OCI-LY7 (cell line): ENCODE results near the gene FUBP3. TPM values are rescaled to one million over a fixed set of nuclear protein-coding genes. Genes with fewer than 3 reads are reported as not detected.

Experiments used
- BruUV-seq: library from RNA; stranded (reverse); fragments of 400-500 nt; replicated peaks from 2 replicates; lab custom pipeline; 2021; lab: Mats Ljungman, UMichigan
- CTCF ChIA-PET: fragments of 300-600 bp; sonication (Branson Sonifier 250); formaldehyde crosslinking; loops from one replicate; lab custom pipeline; 2022; ENCODE audit warnings: antibody characterized with exemption; ENCODE audit not compliant: unreplicated experiment; lab: Charles Lee
- POLR2A ChIA-PET: fragments of 300-600 bp; sonication (Branson Sonifier 250); formaldehyde crosslinking; loops from one replicate; lab custom pipeline; 2022; ENCODE audit warnings: antibody characterized with exemption; lab: Charles Lee
- DNase-seq: peaks from one replicate; pipeline ENCODE4 v3.0.0-alpha.2; 2015; ENCODE audit warnings: low spot score
- H2AFZ ChIP-seq: fragments of 200-600 bp; sonication (generic), shearing (Covaris generic); 2 replicates; pipeline ENCODE4 v1.6.1; 2014; ENCODE audit warnings: mild to moderate bottlenecking, antibody characterized with exemption, low read length, moderate library complexity
- H3K27ac ChIP-seq: fragments of 200-600 bp; sonication (generic); 2 replicates; pipeline ENCODE4 v1.5.1; 2014; ENCODE audit warnings: mixed run types, low read depth, mild to moderate bottlenecking, moderate library complexity, low read length, inconsistent platforms; ENCODE audit not compliant: poor library complexity, severe bottlenecking
- H3K36me3 ChIP-seq: fragments of 200-600 bp; sonication (generic); 2 replicates; pipeline ENCODE4 v1.6.1; 2014; ENCODE audit warnings: mild to moderate bottlenecking, antibody characterized with exemption, low read length, moderate library complexity, mixed read lengths; ENCODE audit not compliant: insufficient read depth
- H3K4me1 ChIP-seq: fragments of 200-600 bp; sonication (generic); 2 replicates; pipeline ENCODE4 v1.5.1; 2014; ENCODE audit warnings: mild to moderate bottlenecking, low read length; ENCODE audit not compliant: insufficient read depth, poor library complexity, severe bottlenecking
- H3K4me2 ChIP-seq: fragments of 200-600 bp; sonication (generic); 2 replicates; pipeline ENCODE4 v1.6.1; 2014; ENCODE audit warnings: mild to moderate bottlenecking, low read length
- H3K4me3 ChIP-seq: fragments of 200-600 bp; sonication (generic); 2 replicates; pipeline ENCODE4 v1.5.1; 2014; ENCODE audit warnings: mild to moderate bottlenecking, low read depth, low read length; ENCODE audit not compliant: poor library complexity, severe bottlenecking
- H3K79me2 ChIP-seq: fragments of 200-600 bp; sonication (generic); 2 replicates; pipeline ENCODE4 v1.6.1; 2016; ENCODE audit warnings: low read depth, mild to moderate bottlenecking, low read length, moderate library complexity, mixed read lengths; ENCODE audit not compliant: insufficient read depth
- H3K9me2 ChIP-seq: fragments of 200-600 bp; sonication (generic); 2 replicates; pipeline ENCODE4 v1.6.1; 2016; ENCODE audit warnings: mild to moderate bottlenecking, low read length, mixed read lengths; ENCODE audit not compliant: insufficient read depth
- H3K9me3 ChIP-seq: fragments of 200-600 bp; sonication (generic); 2 replicates; pipeline ENCODE4 v1.6.1; 2014; ENCODE audit warnings: mild to moderate bottlenecking, mixed run types, low read length, mixed read lengths
- H4K20me1 ChIP-seq: fragments of 200-600 bp; sonication (generic); 2 replicates; pipeline ENCODE4 v1.6.1; 2014; ENCODE audit warnings: mild to moderate bottlenecking, antibody characterized with exemption, low read length, moderate library complexity, mixed read lengths; ENCODE audit not compliant: insufficient read depth
- EZH2phosphoT487 ChIP-seq: fragments of 200-600 bp; sonication (generic); IDR thresholded peaks from 2 replicates; pipeline ENCODE4 v1.6.1; 2018; ENCODE audit warnings: low read depth, borderline replicate concordance, mild to moderate bottlenecking, mixed run types, antibody characterized with exemption, low read length, moderate library complexity, mixed read lengths
- intact Hi-C: fragments of 100-400 bp; cut with micrococcal nuclease; formaldehyde crosslinking; loops from one replicate; pipeline ENCODE4 v1.10.0; 2022; ENCODE audit not compliant: unreplicated experiment
- total RNA-seq, 2 experiments: library from RNA; depleted of rRNA in 1 of 2; stranded (reverse); fragments of >200 nt in 1 of 2; shearing (Covaris generic) in 1 of 2; gene quantifications; 2 replicates each; pipeline ENCODE4 v1.2.3, GENCODE V29; 2014 to 2022
- TF ChIP-seq, protein P1 (sequence below): fragments of 200-600 bp; sonication (generic); conservative IDR thresholded peaks from 2 replicates; pipeline ENCODE4 v1.5.1; 2014; ENCODE audit warnings: mild to moderate bottlenecking, antibody characterized with exemption, low read length, moderate library complexity, mixed read lengths

Gene FUBP3
- total RNA-seq, 2 experiments from 2014 or later: 62.3 to 78.3 TPM

DNA sequence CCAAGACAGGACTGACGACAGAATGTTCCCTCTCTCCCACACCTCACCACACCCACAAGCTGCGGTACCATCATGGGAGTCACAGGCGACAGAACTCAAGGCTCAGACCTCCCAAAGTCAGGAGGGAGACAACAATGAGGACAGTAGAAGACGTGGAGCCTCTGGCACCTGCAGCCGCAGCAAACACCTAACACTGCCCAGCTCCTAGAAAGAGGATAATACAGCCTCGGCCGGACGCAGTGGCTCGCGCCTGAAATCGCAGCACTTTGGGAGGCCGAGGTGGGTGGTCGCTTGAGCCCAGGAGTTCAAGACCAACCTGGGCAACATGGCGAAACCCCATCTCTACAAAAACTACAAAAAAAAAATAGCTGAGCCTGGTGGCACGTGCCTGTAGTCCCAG lies 71.8 kb downstream of the FUBP3 start:
- CTCF ChIA-PET: no interaction called here

DNA sequence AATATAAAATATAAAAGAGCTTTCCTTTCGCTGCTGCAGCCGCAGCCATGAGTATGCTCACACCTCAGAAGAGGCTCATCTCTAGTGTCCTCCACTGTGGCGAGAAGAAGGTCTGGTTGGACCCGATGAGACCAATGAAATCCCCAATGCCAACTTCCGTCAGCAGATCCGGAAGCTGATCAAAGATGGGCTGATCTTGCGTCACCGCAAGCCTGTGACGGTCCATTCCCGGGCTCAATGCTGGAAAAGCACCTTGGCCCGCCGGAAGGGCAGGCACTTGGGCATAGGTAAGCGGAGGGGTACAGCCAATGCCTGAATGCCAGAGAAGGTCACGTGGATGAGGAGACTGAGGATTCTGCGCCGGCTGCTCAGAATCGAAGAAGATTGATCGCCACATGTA lies 72.4 kb downstream of the FUBP3 start:
- CTCF ChIA-PET: no interaction called here
- POLR2A ChIA-PET: interaction anchor here (0.6 to 0.8 kb wide), 2 partner anchors 41 to 901 kb away, joined by 3 to 5 read pairs; partner anchors contain the start of gene EXOSC2

More for the DNA sequence above, 71.8 kb downstream of the FUBP3 start:
- H3K4me2 ChIP-seq: no peak overlapping the region
- no peaks in the 10 kb centered on the region for H3K9me2 ChIP-seq
- no peaks in the 10 kb centered on the region for H3K79me2 ChIP-seq
- BruUV-seq: no TSS peak
- no peak overlapping the region for H3K4me3 ChIP-seq
- H3K27ac ChIP-seq: no peak overlapping the region
- TF ChIP-seq, protein P1, sequence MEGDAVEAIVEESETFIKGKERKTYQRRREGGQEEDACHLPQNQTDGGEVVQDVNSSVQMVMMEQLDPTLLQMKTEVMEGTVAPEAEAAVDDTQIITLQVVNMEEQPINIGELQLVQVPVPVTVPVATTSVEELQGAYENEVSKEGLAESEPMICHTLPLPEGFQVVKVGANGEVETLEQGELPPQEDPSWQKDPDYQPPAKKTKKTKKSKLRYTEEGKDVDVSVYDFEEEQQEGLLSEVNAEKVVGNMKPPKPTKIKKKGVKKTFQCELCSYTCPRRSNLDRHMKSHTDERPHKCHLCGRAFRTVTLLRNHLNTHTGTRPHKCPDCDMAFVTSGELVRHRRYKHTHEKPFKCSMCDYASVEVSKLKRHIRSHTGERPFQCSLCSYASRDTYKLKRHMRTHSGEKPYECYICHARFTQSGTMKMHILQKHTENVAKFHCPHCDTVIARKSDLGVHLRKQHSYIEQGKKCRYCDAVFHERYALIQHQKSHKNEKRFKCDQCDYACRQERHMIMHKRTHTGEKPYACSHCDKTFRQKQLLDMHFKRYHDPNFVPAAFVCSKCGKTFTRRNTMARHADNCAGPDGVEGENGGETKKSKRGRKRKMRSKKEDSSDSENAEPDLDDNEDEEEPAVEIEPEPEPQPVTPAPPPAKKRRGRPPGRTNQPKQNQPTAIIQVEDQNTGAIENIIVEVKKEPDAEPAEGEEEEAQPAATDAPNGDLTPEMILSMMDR: no peak
- no peak for TF ChIP-seq EZH2phosphoT487
- no peaks in the 10 kb centered on the region for H3K4me1 ChIP-seq
- H3K9me3 ChIP-seq: no peaks in the 10 kb centered on the region
- intact Hi-C loops: no loop called here
- no peak for DNase-seq
- H4K20me1 ChIP-seq: no peaks in the 10 kb centered on the region
- no peak overlapping the region for H2AFZ ChIP-seq
- POLR2A ChIA-PET: interaction anchor here (0.6 to 0.7 kb wide), 3 partner anchors 301 to 902 kb away, joined by 3 to 5 read pairs (median 3); no protein-coding TSS in a partner anchor
- no peaks in the 10 kb centered on the region for H3K36me3 ChIP-seq

DNA sequence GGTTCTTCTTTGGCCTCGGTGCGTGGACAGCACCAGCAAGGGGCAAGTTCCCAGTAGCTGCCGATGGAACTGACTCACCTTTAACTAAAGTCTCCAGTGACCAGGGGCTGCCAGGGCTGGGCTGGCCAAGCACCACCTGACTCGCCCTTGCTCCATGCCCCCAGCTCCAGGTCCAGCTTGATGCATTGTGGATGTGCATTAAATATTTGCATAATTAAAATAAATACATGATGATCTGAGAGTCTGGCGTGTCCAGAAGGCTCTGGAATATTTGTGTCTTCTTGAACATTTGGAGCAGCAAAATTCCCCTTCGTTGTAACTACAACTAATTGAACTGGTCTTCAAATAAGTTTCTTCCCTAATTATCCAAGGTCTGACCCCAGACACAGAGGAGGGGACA lies 75.5 kb downstream of the FUBP3 start:
- CTCF ChIA-PET: no interaction called here
- no peaks in the 10 kb centered on the region; the same call in 1 of the 2 replicates for H4K20me1 ChIP-seq
- BruUV-seq: no TSS peak

More for the DNA sequence above, 72.4 kb downstream of the FUBP3 start:
- Histone ChIP-seq H3K4me1 (no peaks in the 10 kb centered on the region), H3K36me3 (no peaks in the 10 kb centered on the region), H3K4me3 (no peak overlapping the region), H3K9me3 (no peaks in the 10 kb centered on the region), H3K4me2 (no peak overlapping the region), H2AFZ (no peak overlapping the region), H3K9me2 (no peaks in the 10 kb centered on the region), H3K27ac (no peak overlapping the region), H4K20me1 (no peaks in the 10 kb centered on the region), H3K79me2 (no peaks in the 10 kb centered on the region)
- TF ChIP-seq EZH2phosphoT487: no peak
- TF ChIP-seq, protein P1: no peak
- no peak for DNase-seq
- no TSS peak for BruUV-seq
- intact Hi-C loops: no loop called here

More for the DNA sequence above, 75.5 kb downstream of the FUBP3 start:
- Histone ChIP-seq H3K27ac (no peak overlapping the region), H3K4me3 (no peak overlapping the region), H2AFZ (no peak overlapping the region), H3K79me2 (no peaks in the 10 kb centered on the region), H3K9me2 (no peaks in the 10 kb centered on the region), H3K4me2 (no peak overlapping the region), H3K36me3 (no peaks in the 10 kb centered on the region), H3K4me1 (no peaks in the 10 kb centered on the region), H3K9me3 (no peaks in the 10 kb centered on the region)
- intact Hi-C loops: no loop called here
- no peak for DNase-seq
- no peak for TF ChIP-seq EZH2phosphoT487
- TF ChIP-seq, protein P1: no peak
- POLR2A ChIA-PET: interaction anchor here (0.7 kb wide), 1 partner anchor 153 kb away, joined by 3 read pairs; no protein-coding TSS in a partner anchor
